SKM-1 (cell line): Measurements from ENCODE around the gene RCC2.
"Not testable (repeated sequence)": the region's sequence is repeated elsewhere in the genome, so short reads cannot be mapped to it uniquely, and the experiment has no call there.

ENCODE experiments used
- DNase-seq: peaks from one replicate; lab custom pipeline; 2025; ENCODE audit not compliant: unreplicated experiment; lab: John Stamatoyannopoulos, UW

RCC2 gene

GRCh38 chr1:17422461-17422860, 17.0 kb downstream of the RCC2 start:
- no peak for DNase-seq

GRCh38 chr1:17420391-17420918, 19.0 kb downstream of the RCC2 start:
- no peak for DNase-seq

GRCh38 chr1:17419626-17420328, 19.7 kb downstream of the RCC2 start:
- no peak for DNase-seq

GRCh38 chr1:17416389-17416788, 23.1 kb downstream of the RCC2 start:
- DNase-seq, result no peak

- no peak for DNase-seq
These were observed 25.5 kb downstream of the RCC2 start for GRCh38 chr1:17414022-17414421.

- DNase-seq, result no peak
These were observed 27.2 kb downstream of the RCC2 start for GRCh38 chr1:17412093-17412870.

GRCh38 chr1:17409391-17409811, 30.1 kb downstream of the RCC2 start:
- no peak for DNase-seq

- not testable (repeated sequence) for DNase-seq
These were observed 31.5 kb downstream of the RCC2 start for GRCh38 chr1:17407786-17408514.

- not testable (repeated sequence) for DNase-seq
These were observed 32.6 kb downstream of the RCC2 start for GRCh38 chr1:17406760-17407475.

- DNase-seq, result peak; percentile 24
These were observed 33.3 kb downstream of the RCC2 start for GRCh38 chr1:17405898-17406759.

GRCh38 chr1:17404820-17405219, 34.7 kb downstream of the RCC2 start:
- no peak for DNase-seq

- no peak for DNase-seq
These were observed 35.3 kb downstream of the RCC2 start for GRCh38 chr1:17404034-17404684.

GRCh38 chr1:17403081-17403480, 36.4 kb downstream of the RCC2 start:
- DNase-seq, result no peak

GRCh38 chr1:17401841-17402240, 37.6 kb downstream of the RCC2 start:
- no peak for DNase-seq

- no peak for DNase-seq
These were observed 38.6 kb downstream of the RCC2 start for GRCh38 chr1:17400725-17401341.

- peak; percentile 60 for DNase-seq
These were observed 41.4 kb downstream of the RCC2 start for GRCh38 chr1:17397910-17398695.

- DNase-seq, result no peak
These were observed 46.2 kb downstream of the RCC2 start for GRCh38 chr1:17393230-17393629.

- no peak for DNase-seq
These were observed 47.2 kb downstream of the RCC2 start for GRCh38 chr1:17392199-17392740.
